ENCODE data around the gene NRARP.

DNA sequence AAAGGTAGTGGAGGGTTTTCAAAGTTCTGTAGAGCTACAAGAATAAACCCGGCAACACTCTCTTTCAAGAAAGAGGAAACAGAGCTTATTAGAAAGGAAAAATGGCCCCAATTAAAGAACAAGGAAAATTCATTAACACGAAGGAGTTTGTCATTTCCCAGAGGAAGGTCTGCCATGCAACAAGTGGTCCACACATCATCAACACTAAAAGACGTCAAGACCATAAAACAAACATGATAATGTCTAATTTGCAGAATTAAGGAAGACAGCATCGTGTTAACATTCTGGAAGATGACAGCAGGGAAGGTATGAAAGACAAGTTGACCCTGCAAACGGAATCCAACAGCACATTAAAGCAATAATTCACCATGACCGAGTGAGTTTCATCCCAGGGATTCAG lies 28.6 kb upstream of the NRARP start:
- TF ChIP-seq POLR2A (IDR thresholded peaks at IDR 0.05; ENCODE audit: low read depth, low read length) (no peak), POLR2AphosphoS5 (IDR thresholded peaks at IDR 0.05; ENCODE audit: low read depth, low read length) (no peak), SPI1 (IDR thresholded peaks at IDR 0.05; ENCODE audit: low read depth, low read length) (no peak)

Data from GM12891 (cell line).